ENCODE results near the gene FAM170B. TPM values are rescaled to one million over a fixed set of nuclear protein-coding genes. Genes with fewer than 3 reads are reported as not detected.

Gene FAM170B
- total and polyA plus RNA-seq, 9 donors = 0.09 to 0.16 TPM; not detected in 7

GRCh38 chr10:49090696-49091380 lies 43.0 kb downstream of the FAM170B start:
- H3K36me3 ChIP-seq (ENCODE audit: control insufficient read depth, insufficient read depth, low read length) = peaks cover 19% of the 10 kb centered on the region
- no peaks in the 10 kb centered on the region for H3K27me3 ChIP-seq (ENCODE audit: control insufficient read depth, insufficient read depth, low read length)
- H3K4me1 ChIP-seq (ENCODE audit: control insufficient read depth, insufficient read depth, low read length) = peaks cover 43% of the 10 kb centered on the region
- DNase-seq = no peak
- H3K27ac ChIP-seq (ENCODE audit: low read length) = peak overlapping the region; percentile 67
- peaks cover 5% of the 10 kb centered on the region for H3K9me3 ChIP-seq (replicated peaks; ENCODE audit: control insufficient read depth, low read depth, low read length)
- 81% methylated on average over 2 of the region's 6 CpGs for WGBS (ENCODE audit: insufficient coverage)
- H3K4me3 ChIP-seq (ENCODE audit: low read length) = no peak overlapping the region

DNA sequence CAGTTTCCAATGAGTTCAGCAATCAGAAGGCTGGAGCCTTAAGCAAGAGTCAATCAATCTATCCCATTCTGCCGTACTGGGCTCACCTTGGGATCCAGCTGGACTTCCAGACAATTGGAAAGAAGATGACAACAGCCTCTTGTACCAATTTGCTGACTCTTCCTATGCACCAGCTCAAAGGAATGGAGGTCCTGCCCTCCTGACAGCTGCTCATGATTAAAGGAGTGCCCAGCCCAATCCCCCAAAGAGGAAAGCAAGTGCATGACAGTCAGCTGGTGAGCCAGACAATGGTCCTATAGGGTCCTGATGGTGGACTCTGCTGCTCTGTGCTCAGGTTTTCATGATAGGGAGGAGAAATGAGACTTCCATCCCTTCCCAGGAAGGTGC lies 43.6 kb downstream of the FAM170B start:
- H3K9me3 ChIP-seq (replicated peaks; ENCODE audit: control insufficient read depth, low read depth, low read length) = peaks cover 5% of the 10 kb centered on the region
- WGBS (ENCODE audit: insufficient coverage) = no CpG with 5 or more reads among the region's 1 CpG
- no peak overlapping the region for H3K4me3 ChIP-seq (ENCODE audit: low read length)
- H3K36me3 ChIP-seq (ENCODE audit: control insufficient read depth, insufficient read depth, low read length) = peaks cover 15% of the 10 kb centered on the region
- peak overlapping the region; percentile 67 for H3K27ac ChIP-seq (ENCODE audit: low read length)
- peak; percentile 37 for DNase-seq
- no peaks in the 10 kb centered on the region for H3K27me3 ChIP-seq (ENCODE audit: control insufficient read depth, insufficient read depth, low read length)
- peaks cover 38% of the 10 kb centered on the region for H3K4me1 ChIP-seq (ENCODE audit: control insufficient read depth, insufficient read depth, low read length)

DNA sequence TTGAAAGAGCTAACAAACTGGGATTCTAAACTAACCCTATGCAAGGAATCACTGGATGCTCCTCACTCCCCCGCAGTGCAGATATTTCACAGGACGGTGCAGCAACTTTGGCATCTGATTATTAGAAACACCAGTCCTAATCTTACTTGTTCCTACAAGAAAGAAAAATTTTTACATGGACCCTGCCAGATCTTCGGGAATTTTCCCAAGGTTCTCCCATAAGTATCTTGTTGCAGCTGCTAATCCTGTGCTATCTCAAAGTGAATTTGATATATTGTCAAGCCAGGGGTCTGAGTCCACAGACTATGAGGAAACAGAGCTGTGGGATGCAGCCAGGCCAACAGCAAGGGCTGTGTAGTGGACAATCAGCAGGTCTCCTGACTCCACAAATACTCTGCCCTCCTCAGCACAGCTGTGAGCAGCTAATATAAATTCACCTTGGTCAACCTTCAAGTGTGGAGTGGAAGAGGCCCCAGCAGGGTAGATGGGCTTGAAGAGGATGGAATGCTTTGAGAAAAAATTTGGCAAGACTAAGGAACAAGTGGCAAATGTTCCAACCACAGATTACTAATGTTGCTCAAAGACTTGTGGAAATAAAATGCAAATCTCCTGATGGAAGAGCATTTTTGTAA lies 44.1 kb downstream of the FAM170B start:
- DNase-seq = peak; percentile 74

GRCh38 chr10:49089152-49089551 lies 44.7 kb downstream of the FAM170B start:
- H3K4me3 ChIP-seq (ENCODE audit: low read length) = no peak overlapping the region
- H3K27me3 ChIP-seq (ENCODE audit: control insufficient read depth, insufficient read depth, low read length) = no peaks in the 10 kb centered on the region
- H3K36me3 ChIP-seq (ENCODE audit: control insufficient read depth, insufficient read depth, low read length) = peaks cover 18% of the 10 kb centered on the region
- peaks cover 5% of the 10 kb centered on the region for H3K9me3 ChIP-seq (replicated peaks; ENCODE audit: control insufficient read depth, low read depth, low read length)
- H3K4me1 ChIP-seq (ENCODE audit: control insufficient read depth, insufficient read depth, low read length) = peaks cover 43% of the 10 kb centered on the region
- H3K27ac ChIP-seq (ENCODE audit: low read length) = no peak overlapping the region
- 100% methylated on average over 1 of the region's 2 CpGs for WGBS (ENCODE audit: insufficient coverage)
- DNase-seq = no peak

More for the DNA sequence above, 44.1 kb downstream of the FAM170B start:
- 19% methylated on average over 3 of the region's 3 CpGs for WGBS (ENCODE audit: insufficient coverage)
- Histone ChIP-seq H3K36me3 (ENCODE audit: control insufficient read depth, insufficient read depth, low read length) (peaks cover 17% of the 10 kb centered on the region), H3K4me3 (ENCODE audit: low read length) (no peak overlapping the region), H3K9me3 (replicated peaks; ENCODE audit: control insufficient read depth, low read depth, low read length) (peaks cover 5% of the 10 kb centered on the region), H3K27me3 (ENCODE audit: control insufficient read depth, insufficient read depth, low read length) (no peaks in the 10 kb centered on the region), H3K4me1 (ENCODE audit: control insufficient read depth, insufficient read depth, low read length) (peaks cover 41% of the 10 kb centered on the region), H3K27ac (ENCODE audit: low read length) (peak overlapping the region; percentile 67)

- peaks cover 13% of the 10 kb centered on the region for H3K36me3 ChIP-seq (ENCODE audit: control insufficient read depth, insufficient read depth, low read length)
- 92% methylated on average over 2 of the region's 3 CpGs for WGBS (ENCODE audit: insufficient coverage)
- H3K27ac ChIP-seq (ENCODE audit: low read length) = no peak overlapping the region
- no peak for DNase-seq
- H3K27me3 ChIP-seq (ENCODE audit: control insufficient read depth, insufficient read depth, low read length) = no peaks in the 10 kb centered on the region
- peaks cover 61% of the 10 kb centered on the region for H3K4me1 ChIP-seq (ENCODE audit: control insufficient read depth, insufficient read depth, low read length)
- no peak overlapping the region for H3K4me3 ChIP-seq (ENCODE audit: low read length)
- peaks cover 5% of the 10 kb centered on the region for H3K9me3 ChIP-seq (replicated peaks; ENCODE audit: control insufficient read depth, low read depth, low read length)
Measured at GRCh38 chr10:49086889-49087288, 46.9 kb downstream of the FAM170B start.

DNA sequence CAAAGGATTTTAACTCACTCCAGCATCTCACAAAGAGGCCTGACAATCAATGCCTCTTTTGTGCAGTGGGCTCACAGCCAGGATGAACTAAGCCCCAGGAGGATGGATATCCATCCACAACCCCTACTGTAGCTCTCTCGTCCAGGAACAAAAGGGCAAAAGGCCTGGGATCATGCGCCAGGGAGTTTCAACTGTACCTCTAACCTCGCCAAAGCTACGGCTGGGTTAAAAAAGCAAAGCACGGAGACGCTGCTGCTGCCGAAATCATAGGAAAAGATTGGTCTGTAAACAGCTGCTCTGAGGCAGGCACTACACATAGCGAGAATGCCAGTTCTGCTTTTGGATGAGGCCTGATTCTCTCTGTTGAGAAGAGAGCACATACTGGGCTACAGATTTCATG lies 50.6 kb downstream of the FAM170B start:
- peaks cover 5% of the 10 kb centered on the region for H3K9me3 ChIP-seq (replicated peaks; ENCODE audit: control insufficient read depth, low read depth, low read length)
- peak; percentile 78 for DNase-seq
- no peak overlapping the region for H3K4me3 ChIP-seq (ENCODE audit: low read length)
- no peaks in the 10 kb centered on the region for H3K27me3 ChIP-seq (ENCODE audit: control insufficient read depth, insufficient read depth, low read length)
- 61% methylated on average over 7 of the region's 8 CpGs for WGBS (ENCODE audit: insufficient coverage)
- peaks cover 9% of the 10 kb centered on the region for H3K36me3 ChIP-seq (ENCODE audit: control insufficient read depth, insufficient read depth, low read length)
- peaks cover 48% of the 10 kb centered on the region for H3K4me1 ChIP-seq (ENCODE audit: control insufficient read depth, insufficient read depth, low read length)
- H3K27ac ChIP-seq (ENCODE audit: low read length) = peak overlapping the region; percentile 89

GRCh38 chr10:49082766-49083165 lies 51.1 kb downstream of the FAM170B start:
- peak overlapping the region; percentile 89 for H3K27ac ChIP-seq (ENCODE audit: low read length)

GRCh38 chr10:49081547-49082275 lies 52.1 kb downstream of the FAM170B start:
- peak overlapping the region; percentile 8 for H3K27ac ChIP-seq (ENCODE audit: low read length)
- peaks cover 15% of the 10 kb centered on the region for H3K36me3 ChIP-seq (ENCODE audit: control insufficient read depth, insufficient read depth, low read length)
- WGBS (ENCODE audit: insufficient coverage) = 61% methylated on average over 5 of the region's 9 CpGs
- H3K4me1 ChIP-seq (ENCODE audit: control insufficient read depth, insufficient read depth, low read length) = peaks cover 54% of the 10 kb centered on the region
- no peak overlapping the region for H3K4me3 ChIP-seq (ENCODE audit: low read length)
- peak; percentile 68 for DNase-seq
- peaks cover 1% of the 10 kb centered on the region for H3K9me3 ChIP-seq (replicated peaks; ENCODE audit: control insufficient read depth, low read depth, low read length)
- H3K27me3 ChIP-seq (ENCODE audit: control insufficient read depth, insufficient read depth, low read length) = no peaks in the 10 kb centered on the region

More at GRCh38 chr10:49082766-49083165, 51.1 kb downstream of the FAM170B start:
- H3K9me3 ChIP-seq (replicated peaks; ENCODE audit: control insufficient read depth, low read depth, low read length) = peaks cover 5% of the 10 kb centered on the region
- no peaks in the 10 kb centered on the region for H3K27me3 ChIP-seq (ENCODE audit: control insufficient read depth, insufficient read depth, low read length)
- 100% methylated on average over 1 of the region's 2 CpGs for WGBS (ENCODE audit: insufficient coverage)
- peak; percentile 77 for DNase-seq
- peaks cover 9% of the 10 kb centered on the region for H3K36me3 ChIP-seq (ENCODE audit: control insufficient read depth, insufficient read depth, low read length)
- H3K4me3 ChIP-seq (ENCODE audit: low read length) = no peak overlapping the region
- peaks cover 48% of the 10 kb centered on the region for H3K4me1 ChIP-seq (ENCODE audit: control insufficient read depth, insufficient read depth, low read length)

Measured in muscle of leg (tissue), 11 donors.